Nephron (organoid): ENCODE results near the gene WDR27.

Experiments
- H3K27ac Mint-ChIP-seq, 3 experiments: 2 replicates each; pipeline ENCODE4 v1.8.0; 2020; ENCODE audit warnings: mixed read lengths in 3 of 3, mild to moderate bottlenecking in 2 of 3, moderate library complexity in 1 of 3
- H3K27me3 Mint-ChIP-seq: 2 replicates; pipeline ENCODE4 v1.8.0; 2021; ENCODE audit warnings: low read depth, mild to moderate bottlenecking, moderate library complexity, mixed read lengths
- H3K36me3 Mint-ChIP-seq: 2 replicates; pipeline ENCODE4 v1.8.0; 2020; ENCODE audit warnings: low read depth, mixed read lengths
- H3K4me1 Mint-ChIP-seq: 2 replicates; pipeline ENCODE4 v1.8.0; 2020; ENCODE audit warnings: mixed read lengths
- H3K4me3 Mint-ChIP-seq, 3 experiments: 2 replicates each; pipeline ENCODE4 v1.8.0; 2020; ENCODE audit warnings: mild to moderate bottlenecking in 3 of 3, mixed read lengths in 3 of 3, moderate library complexity in 2 of 3
- H3K9me3 Mint-ChIP-seq: 2 replicates; pipeline ENCODE4 v1.8.0; 2020; ENCODE audit warnings: mixed read lengths
- CTCF ChIP-seq, 3 experiments: fragments of 200-600 bp; sonication (generic); IDR thresholded peaks; one replicate each; pipeline ENCODE4 v1.5.0; 2021; ENCODE audit warnings: antibody characterized with exemption in 3 of 3; ENCODE audit not compliant: unreplicated experiment in 3 of 3

WDR27 gene

GRCh38 chr6:169566961-169567750 is 134.7 kb downstream of the WDR27 start:
- Mint-ChIP-seq H3K4me3 (no peak overlapping the region), H3K27me3 (no peaks in the 10 kb centered on the region), H3K36me3 (peaks cover 34% of the 10 kb centered on the region), H3K4me1 (no peaks in the 10 kb centered on the region), H3K27ac (no peak overlapping the region), H3K9me3 (peaks cover 8% of the 10 kb centered on the region)
- TF ChIP-seq CTCF (IDR thresholded peaks at IDR 0.05; ENCODE audit: unreplicated experiment in 3 of 3) = no peak

GRCh38 chr6:169566319-169566718 is 135.5 kb downstream of the WDR27 start:
- no peak overlapping the region for H3K4me3 Mint-ChIP-seq
- H3K4me1 Mint-ChIP-seq = no peaks in the 10 kb centered on the region
- H3K9me3 Mint-ChIP-seq = peaks cover 13% of the 10 kb centered on the region
- TF ChIP-seq CTCF (IDR thresholded peaks at IDR 0.05; ENCODE audit: unreplicated experiment in 3 of 3) = no peak
- H3K27ac Mint-ChIP-seq = no peak overlapping the region
- peaks cover 37% of the 10 kb centered on the region for H3K36me3 Mint-ChIP-seq
- H3K27me3 Mint-ChIP-seq = no peaks in the 10 kb centered on the region

- peaks cover 40% of the 10 kb centered on the region for H3K36me3 Mint-ChIP-seq
- H3K27me3 Mint-ChIP-seq = no peaks in the 10 kb centered on the region
- no peak overlapping the region for H3K27ac Mint-ChIP-seq
- peaks cover 1% of the 10 kb centered on the region for H3K4me1 Mint-ChIP-seq
- H3K9me3 Mint-ChIP-seq = peaks cover 13% of the 10 kb centered on the region
- no peak for TF ChIP-seq CTCF (IDR thresholded peaks at IDR 0.05; ENCODE audit: unreplicated experiment in 3 of 3)
- no peak overlapping the region for H3K4me3 Mint-ChIP-seq
These were observed 137.2 kb downstream of the WDR27 start for GRCh38 chr6:169564453-169565240.

GRCh38 chr6:169561665-169562064 is 140.2 kb downstream of the WDR27 start:
- H3K36me3 Mint-ChIP-seq = peaks cover 52% of the 10 kb centered on the region
- no peak for TF ChIP-seq CTCF (IDR thresholded peaks at IDR 0.05; ENCODE audit: unreplicated experiment in 3 of 3)
- no peaks in the 10 kb centered on the region for H3K27me3 Mint-ChIP-seq
- H3K27ac Mint-ChIP-seq = no peak overlapping the region
- H3K9me3 Mint-ChIP-seq = peaks cover 13% of the 10 kb centered on the region
- H3K4me1 Mint-ChIP-seq = peaks cover 18% of the 10 kb centered on the region
- H3K4me3 Mint-ChIP-seq = no peak overlapping the region

- Mint-ChIP-seq H3K4me1 (peaks cover 19% of the 10 kb centered on the region), H3K9me3 (peaks cover 13% of the 10 kb centered on the region), H3K36me3 (peaks cover 49% of the 10 kb centered on the region), H3K27ac (peak overlapping the region in 1 of 3 experiments; percentile 87), H3K27me3 (no peaks in the 10 kb centered on the region), H3K4me3 (no peak overlapping the region)
- no peak for TF ChIP-seq CTCF (IDR thresholded peaks at IDR 0.05; ENCODE audit: unreplicated experiment in 3 of 3)
These were observed 142.2 kb downstream of the WDR27 start for GRCh38 chr6:169559592-169559991.
